ENCODE data around the gene HOXD4. TPM values are rescaled to one million over a fixed set of nuclear protein-coding genes. Genes with fewer than 3 reads are reported as not detected.

HOXD4 gene
- total and polyA plus RNA-seq, 9 donors = 2.2 to 8.1 (median 3.6) TPM

DNA sequence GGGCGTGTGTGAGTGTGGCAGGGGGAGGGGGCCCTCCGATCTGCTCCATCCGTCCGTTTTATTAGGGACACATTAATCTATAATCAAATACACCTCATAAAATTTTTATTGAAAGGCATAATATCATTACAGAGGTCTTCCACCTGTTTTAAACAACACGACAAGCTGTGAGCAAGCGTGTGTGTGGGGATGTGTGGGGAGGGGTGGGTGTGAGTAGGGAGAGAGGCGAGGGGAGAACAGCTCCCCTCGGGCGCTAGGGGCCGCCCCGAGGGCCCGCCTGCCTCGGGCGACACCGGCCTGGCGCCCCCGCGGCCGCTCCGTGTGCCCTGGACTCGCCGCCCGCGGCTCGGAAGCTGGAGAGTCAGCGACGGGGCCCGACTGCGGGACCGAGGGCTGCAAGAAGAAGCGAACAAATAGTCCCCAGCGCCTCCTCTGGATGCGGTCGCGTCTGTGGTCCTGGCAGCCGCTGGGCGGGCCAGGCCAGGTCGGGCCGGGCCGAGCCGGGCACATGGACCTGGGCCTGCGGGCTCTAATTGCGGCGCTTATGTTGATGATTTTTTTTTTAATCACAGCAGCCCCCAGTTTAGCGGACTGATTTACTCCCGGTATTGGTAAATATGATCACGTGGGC, 29.2 kb upstream of the HOXD4 start:
- Histone ChIP-seq H3K9me3 (replicated peaks; ENCODE audit: control insufficient read depth, low read depth, low read length) (no peaks in the 10 kb centered on the region), H3K27me3 (ENCODE audit: control insufficient read depth, insufficient read depth, low read length) (peaks cover 95% of the 10 kb centered on the region), H3K27ac (ENCODE audit: low read length) (no peak overlapping the region), H3K4me3 (ENCODE audit: low read length) (peak overlapping the region; percentile 57), H3K4me1 (ENCODE audit: control insufficient read depth, insufficient read depth, low read length) (peaks cover 17% of the 10 kb centered on the region), H3K36me3 (ENCODE audit: control insufficient read depth, insufficient read depth, low read length) (no peaks in the 10 kb centered on the region)
- 1% methylated on average over 40 of the region's 47 CpGs for WGBS (ENCODE audit: insufficient coverage)
- peak; percentile 92 for DNase-seq

DNA sequence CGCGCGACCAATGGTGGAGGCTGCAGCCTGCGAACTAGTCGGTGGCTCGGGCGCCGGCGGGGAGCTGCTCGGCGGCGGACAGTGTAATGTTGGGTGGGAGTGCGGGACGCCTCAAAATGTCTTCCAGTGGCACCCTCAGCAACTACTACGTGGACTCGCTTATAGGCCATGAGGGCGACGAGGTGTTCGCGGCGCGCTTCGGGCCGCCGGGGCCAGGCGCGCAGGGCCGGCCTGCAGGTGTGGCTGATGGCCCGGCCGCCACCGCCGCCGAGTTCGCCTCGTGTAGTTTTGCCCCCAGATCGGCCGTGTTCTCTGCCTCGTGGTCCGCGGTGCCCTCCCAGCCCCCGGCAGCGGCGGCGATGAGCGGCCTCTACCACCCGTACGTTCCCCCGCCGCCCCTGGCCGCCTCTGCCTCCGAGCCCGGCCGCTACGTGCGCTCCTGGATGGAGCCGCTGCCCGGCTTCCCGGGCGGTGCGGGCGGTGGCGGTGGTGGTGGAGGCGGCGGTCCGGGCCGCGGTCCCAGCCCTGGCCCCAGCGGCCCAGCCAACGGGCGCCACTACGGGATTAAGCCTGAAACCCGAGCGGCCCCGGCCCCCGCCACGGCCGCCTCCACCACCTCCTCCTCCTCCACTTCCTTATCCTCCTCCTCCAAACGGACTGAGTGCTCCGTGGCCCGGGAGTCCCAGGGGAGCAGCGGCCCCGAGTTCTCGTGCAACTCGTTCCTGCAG, 28.5 kb upstream of the HOXD4 start, which contains the start of gene HOXD9:
HOXD9 (plus strand) TSS at position 37 of the 728 bp plus-strand sequence; CDS start at position 87, 50 bp downstream.
- no peak within 1 kb of the TSS for H3K27ac ChIP-seq (ENCODE audit: low read length)
- peaks cover 89% of the 10 kb centered on the region for H3K27me3 ChIP-seq (ENCODE audit: control insufficient read depth, insufficient read depth, low read length)
- H3K36me3 ChIP-seq (ENCODE audit: control insufficient read depth, insufficient read depth, low read length) = no peaks in the 10 kb centered on the region
- H3K9me3 ChIP-seq (replicated peaks; ENCODE audit: control insufficient read depth, low read depth, low read length) = no peaks in the 10 kb centered on the region
- WGBS (ENCODE audit: insufficient coverage) = under 1% methylated on average over 52 of the region's 84 CpGs
- peak within 1 kb of the TSS; percentile 57 for H3K4me3 ChIP-seq (ENCODE audit: low read length)
- peaks cover 10% of the 10 kb centered on the region for H3K4me1 ChIP-seq (ENCODE audit: control insufficient read depth, insufficient read depth, low read length)
- no peak for DNase-seq

GRCh38 chr2:176123411-176124109, 27.8 kb upstream of the HOXD4 start:
- 6% methylated on average over 27 of the region's 40 CpGs for WGBS (ENCODE audit: insufficient coverage)

DNA sequence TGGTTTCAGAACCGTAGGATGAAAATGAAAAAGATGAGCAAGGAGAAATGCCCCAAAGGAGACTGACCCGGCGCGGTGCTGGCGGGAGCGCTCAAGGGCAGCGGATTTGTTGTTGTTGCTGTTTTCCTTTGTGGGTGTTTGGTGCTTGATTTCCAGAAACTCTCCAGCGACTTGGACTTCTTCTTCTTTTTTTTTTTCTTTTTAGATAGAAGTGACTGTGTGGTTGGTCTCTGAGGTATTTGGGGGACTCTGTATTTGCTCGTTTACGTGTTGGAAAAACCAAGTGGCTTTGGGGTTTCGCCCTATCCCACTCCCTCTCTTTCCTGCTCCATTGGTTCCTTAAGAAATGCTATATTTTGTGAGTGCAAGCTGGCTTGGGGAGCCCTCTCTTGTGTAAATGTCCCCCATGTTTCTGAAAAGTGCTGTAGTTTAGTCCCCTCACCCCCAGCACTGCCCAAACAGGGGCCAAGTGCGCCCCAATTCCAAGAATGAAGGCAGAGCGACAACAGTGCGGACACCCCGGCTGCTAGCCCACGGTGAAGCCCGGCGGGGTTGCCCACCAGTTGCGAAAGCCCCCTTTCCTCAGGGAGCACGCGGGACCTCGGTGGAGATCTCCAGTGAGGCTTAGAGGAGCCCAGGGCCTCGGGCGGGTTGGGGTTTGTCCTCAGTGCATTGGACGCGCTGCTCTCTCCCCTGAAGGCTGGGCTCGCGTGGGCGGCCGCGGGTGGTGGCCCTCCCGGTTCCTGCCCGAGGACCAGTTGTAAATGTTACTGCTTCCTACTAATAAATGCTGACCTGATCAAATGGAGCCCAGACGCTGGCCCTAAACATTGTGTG, 27.0 kb upstream of the HOXD4 start:
- peaks cover 17% of the 10 kb centered on the region for H3K4me1 ChIP-seq (ENCODE audit: control insufficient read depth, insufficient read depth, low read length)
- H3K4me3 ChIP-seq (ENCODE audit: low read length) = peak overlapping the region; percentile 57
- no peak overlapping the region for H3K27ac ChIP-seq (ENCODE audit: low read length)
- no peak for DNase-seq
- no peaks in the 10 kb centered on the region for H3K9me3 ChIP-seq (replicated peaks; ENCODE audit: control insufficient read depth, low read depth, low read length)
- no peaks in the 10 kb centered on the region for H3K36me3 ChIP-seq (ENCODE audit: control insufficient read depth, insufficient read depth, low read length)
- 50% methylated on average over 24 of the region's 34 CpGs for WGBS (ENCODE audit: insufficient coverage)
- peaks cover 90% of the 10 kb centered on the region for H3K27me3 ChIP-seq (ENCODE audit: control insufficient read depth, insufficient read depth, low read length)

More at GRCh38 chr2:176123411-176124109, 27.8 kb upstream of the HOXD4 start:
- no peak overlapping the region for H3K27ac ChIP-seq (ENCODE audit: low read length)
- peaks cover 89% of the 10 kb centered on the region for H3K27me3 ChIP-seq (ENCODE audit: control insufficient read depth, insufficient read depth, low read length)
- H3K4me1 ChIP-seq (ENCODE audit: control insufficient read depth, insufficient read depth, low read length) = peaks cover 14% of the 10 kb centered on the region
- no peaks in the 10 kb centered on the region for H3K36me3 ChIP-seq (ENCODE audit: control insufficient read depth, insufficient read depth, low read length)
- DNase-seq = no peak
- H3K4me3 ChIP-seq (ENCODE audit: low read length) = peak overlapping the region; percentile 57
- H3K9me3 ChIP-seq (replicated peaks; ENCODE audit: control insufficient read depth, low read depth, low read length) = no peaks in the 10 kb centered on the region

- Histone ChIP-seq H3K27me3 (ENCODE audit: control insufficient read depth, insufficient read depth, low read length) (peaks cover 86% of the 10 kb centered on the region), H3K36me3 (ENCODE audit: control insufficient read depth, insufficient read depth, low read length) (no peaks in the 10 kb centered on the region), H3K4me1 (ENCODE audit: control insufficient read depth, insufficient read depth, low read length) (peaks cover 19% of the 10 kb centered on the region), H3K27ac (ENCODE audit: low read length) (no peak overlapping the region), H3K9me3 (replicated peaks; ENCODE audit: control insufficient read depth, low read depth, low read length) (no peaks in the 10 kb centered on the region), H3K4me3 (ENCODE audit: low read length) (no peak overlapping the region)
- DNase-seq = no peak
- 62% methylated on average over 7 of the region's 9 CpGs for WGBS (ENCODE audit: insufficient coverage)
Observed at GRCh38 chr2:176124947-176125771, 26.2 kb upstream of the HOXD4 start.

DNA sequence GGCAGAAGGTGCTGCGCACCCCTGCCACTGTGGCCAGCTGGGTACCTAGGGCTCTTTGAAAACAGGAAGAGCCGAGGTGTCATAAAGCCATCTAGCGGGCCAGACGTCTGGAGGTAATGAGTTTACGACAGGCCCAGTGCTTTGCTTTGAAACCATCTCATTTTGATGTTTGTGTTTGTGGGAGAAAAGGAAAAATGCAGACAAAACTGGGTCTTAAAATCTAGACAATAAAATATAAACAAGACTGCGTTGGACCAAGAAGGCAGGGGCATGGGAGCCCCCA, 25.6 kb upstream of the HOXD4 start:
- no peak overlapping the region for H3K27ac ChIP-seq (ENCODE audit: low read length)
- H3K9me3 ChIP-seq (replicated peaks; ENCODE audit: control insufficient read depth, low read depth, low read length) = no peaks in the 10 kb centered on the region
- H3K27me3 ChIP-seq (ENCODE audit: control insufficient read depth, insufficient read depth, low read length) = peaks cover 84% of the 10 kb centered on the region
- H3K36me3 ChIP-seq (ENCODE audit: control insufficient read depth, insufficient read depth, low read length) = no peaks in the 10 kb centered on the region
- DNase-seq = no peak
- H3K4me1 ChIP-seq (ENCODE audit: control insufficient read depth, insufficient read depth, low read length) = peaks cover 21% of the 10 kb centered on the region
- H3K4me3 ChIP-seq (ENCODE audit: low read length) = no peak overlapping the region
- WGBS (ENCODE audit: insufficient coverage) = 71% methylated on average over 5 of the region's 6 CpGs

DNA sequence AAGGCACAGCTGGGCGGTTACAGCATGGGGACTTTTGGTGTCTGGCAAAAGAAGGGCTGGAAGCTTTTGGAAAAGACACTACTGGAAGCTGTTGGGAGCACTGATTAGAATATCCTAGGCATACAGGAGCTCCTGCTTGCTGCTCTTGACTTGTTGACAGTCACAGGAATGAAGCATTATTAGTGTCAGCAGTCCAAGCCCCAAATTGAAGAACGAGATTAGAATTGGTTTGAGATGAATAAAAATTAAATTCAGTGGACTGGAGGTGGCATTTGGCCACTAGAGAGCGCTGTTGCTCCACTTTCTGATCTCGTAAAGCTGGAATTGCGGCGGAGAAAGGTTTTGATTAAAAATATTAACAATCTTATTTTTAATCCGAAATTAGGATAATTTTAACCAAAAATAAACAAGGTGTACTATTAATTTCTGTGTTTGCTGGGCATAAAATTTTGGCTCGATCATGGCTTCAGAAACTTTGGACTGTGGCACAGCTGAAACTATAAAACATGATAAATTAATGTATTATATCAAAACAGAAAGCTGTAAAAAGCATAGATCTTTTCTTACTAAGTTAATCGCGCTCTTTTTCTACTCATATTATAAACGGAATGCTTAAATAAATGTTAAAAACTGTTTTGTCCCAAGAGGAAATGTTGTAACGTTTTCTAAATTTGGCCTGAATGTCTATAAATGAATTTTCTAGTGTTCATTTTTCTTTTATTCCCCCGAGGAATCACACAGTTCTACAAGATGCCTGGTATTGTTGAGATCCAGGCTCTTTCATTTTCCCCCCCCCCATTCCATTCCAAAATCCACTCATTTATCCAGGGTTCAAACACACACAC, 24.2 kb upstream of the HOXD4 start:
- peak; percentile 82 for DNase-seq
- H3K27me3 ChIP-seq (ENCODE audit: control insufficient read depth, insufficient read depth, low read length) = peaks cover 77% of the 10 kb centered on the region
- peaks cover 23% of the 10 kb centered on the region for H3K4me1 ChIP-seq (ENCODE audit: control insufficient read depth, insufficient read depth, low read length)
- no peaks in the 10 kb centered on the region for H3K9me3 ChIP-seq (replicated peaks; ENCODE audit: control insufficient read depth, low read depth, low read length)
- 0% methylated on average over 1 of the region's 13 CpGs for WGBS (ENCODE audit: insufficient coverage)
- H3K27ac ChIP-seq (ENCODE audit: low read length) = no peak overlapping the region
- no peaks in the 10 kb centered on the region for H3K36me3 ChIP-seq (ENCODE audit: control insufficient read depth, insufficient read depth, low read length)
- no peak overlapping the region for H3K4me3 ChIP-seq (ENCODE audit: low read length)

DNA sequence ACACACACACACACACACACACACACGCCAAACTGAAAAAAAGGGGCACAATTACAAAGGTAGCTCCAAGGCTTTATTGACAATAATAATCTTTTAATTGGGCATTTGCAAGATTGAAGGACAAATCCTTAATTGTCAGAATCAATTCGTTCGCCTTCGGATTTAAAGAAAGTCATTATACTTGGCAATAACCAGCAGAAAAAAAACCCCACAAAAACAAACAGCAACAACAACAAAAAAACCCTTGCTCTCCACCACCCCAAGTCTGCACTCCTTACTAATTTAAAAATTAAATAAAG, 23.6 kb upstream of the HOXD4 start:
- WGBS (ENCODE audit: insufficient coverage) = 73% methylated on average over 3 of the region's 4 CpGs
- H3K27me3 ChIP-seq (ENCODE audit: control insufficient read depth, insufficient read depth, low read length) = peaks cover 77% of the 10 kb centered on the region

More for the DNA sequence above, 23.6 kb upstream of the HOXD4 start:
- no peaks in the 10 kb centered on the region for H3K36me3 ChIP-seq (ENCODE audit: control insufficient read depth, insufficient read depth, low read length)
- H3K9me3 ChIP-seq (replicated peaks; ENCODE audit: control insufficient read depth, low read depth, low read length) = no peaks in the 10 kb centered on the region
- H3K4me3 ChIP-seq (ENCODE audit: low read length) = no peak overlapping the region
- H3K4me1 ChIP-seq (ENCODE audit: control insufficient read depth, insufficient read depth, low read length) = peaks cover 29% of the 10 kb centered on the region
- peak overlapping the region; percentile 96 for H3K27ac ChIP-seq (ENCODE audit: low read length)
- DNase-seq = no peak
